ENCODE measurements around the gene SCART1.
"Not testable (repeated sequence)": the region's sequence is repeated elsewhere in the genome, so short reads cannot be mapped to it uniquely, and the experiment has no call there.

The SCART1 gene

GRCh38 chr10:133438711-133439273 lies 15.0 kb upstream of the SCART1 start:
- no peak for DNase-seq

DNA sequence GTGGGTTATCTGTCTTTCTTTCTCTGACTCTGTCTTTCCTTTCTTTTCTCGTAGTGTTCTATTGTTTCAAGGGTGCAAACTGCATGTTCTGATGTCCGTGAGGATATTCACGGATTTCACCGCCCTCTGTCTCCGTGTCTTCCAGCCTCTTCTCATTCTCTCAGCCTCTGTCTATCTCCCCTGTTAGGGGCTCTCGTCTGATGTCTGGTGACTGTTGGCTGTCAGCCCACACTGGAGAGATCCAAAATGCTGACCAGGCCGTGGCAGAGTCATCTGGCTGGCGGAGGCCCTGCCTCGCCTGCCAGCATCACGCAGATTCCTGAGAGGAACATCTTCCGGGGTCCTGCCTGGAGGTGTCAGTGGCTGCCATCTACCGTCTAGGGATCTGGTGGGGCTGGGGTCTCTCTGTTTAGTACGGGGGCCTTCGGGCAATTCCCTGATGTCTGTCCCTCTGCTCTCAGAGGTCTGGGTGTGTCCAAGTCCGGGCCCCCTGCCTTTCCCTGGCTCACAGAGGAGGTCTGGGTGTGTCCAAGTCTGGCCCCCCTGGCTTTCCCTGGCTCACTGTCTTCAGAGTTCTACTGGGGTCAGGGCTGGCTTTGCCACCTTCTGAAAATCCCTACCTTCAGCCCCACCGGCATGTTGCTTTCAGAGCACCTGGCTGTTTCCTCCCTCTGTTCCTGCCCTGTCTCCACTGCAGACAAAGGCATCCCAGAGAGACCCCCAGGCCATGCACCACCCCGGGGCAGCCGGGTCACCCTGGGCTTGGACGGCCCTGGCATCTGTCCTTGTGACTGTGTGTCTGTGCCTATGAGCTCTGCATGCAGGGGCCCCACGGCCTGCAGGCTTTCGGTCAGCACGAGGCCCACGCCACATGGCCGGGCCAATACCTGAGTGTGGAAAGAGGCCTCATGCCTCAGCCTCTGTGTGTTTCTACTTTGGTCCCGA lies 14.0 kb upstream of the SCART1 start:
- no peak for DNase-seq

DNA sequence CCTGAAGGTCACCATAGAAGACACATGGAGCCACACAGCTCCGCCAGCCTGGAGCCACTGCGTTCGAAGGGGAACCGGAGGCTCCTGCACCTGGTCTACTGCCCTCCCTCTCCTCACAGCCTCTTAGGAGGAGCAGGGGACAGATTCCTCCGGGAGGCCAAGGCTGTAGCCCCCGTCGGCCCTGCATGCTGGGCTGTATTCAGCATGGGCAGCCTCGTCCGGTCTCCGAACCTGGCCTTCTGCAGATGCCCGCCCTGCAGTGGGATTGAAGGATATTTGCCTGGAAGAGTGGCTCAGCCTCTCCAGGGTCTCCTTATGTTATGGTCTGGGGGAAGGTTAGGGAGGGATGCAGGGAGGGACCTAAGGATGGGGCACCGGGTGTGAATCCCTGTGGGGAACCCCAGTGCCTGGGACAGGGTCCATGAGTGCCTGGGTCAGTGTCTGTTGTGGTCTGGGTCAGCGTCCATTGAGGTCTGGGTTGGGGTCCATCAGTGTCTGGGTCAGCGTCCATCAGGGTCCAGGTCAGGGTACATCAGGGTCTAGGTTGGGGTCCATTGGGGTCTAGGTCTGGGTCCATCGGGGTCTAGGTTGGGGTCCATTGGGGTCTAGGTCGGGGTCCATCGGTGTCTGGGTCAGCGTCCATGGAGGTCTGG lies 13.0 kb upstream of the SCART1 start:
- no peak for DNase-seq

DNA sequence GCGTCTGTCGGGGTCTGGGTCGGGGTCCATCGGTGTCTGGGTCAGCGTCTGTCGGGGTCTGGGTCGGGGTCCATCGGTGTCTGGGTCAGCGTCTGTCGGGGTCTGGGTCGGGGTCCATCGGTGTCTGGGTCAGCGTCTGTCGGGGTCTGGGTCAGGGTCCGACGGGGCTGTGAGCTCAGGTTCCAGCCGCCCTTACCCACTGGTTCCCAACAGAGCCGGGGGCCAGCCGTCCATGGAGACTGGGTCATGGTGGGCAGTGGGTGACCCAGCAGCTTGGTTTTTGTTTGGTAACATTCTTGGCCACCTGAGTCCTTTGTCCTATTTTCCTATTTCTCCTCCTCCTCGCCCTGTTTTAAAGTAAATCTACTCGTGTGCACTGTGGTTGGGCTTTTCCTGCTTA lies 12.4 kb upstream of the SCART1 start:
- not testable (repeated sequence) for DNase-seq

- DNase-seq = no peak
Observed at GRCh38 chr10:133441780-133442179, 12.0 kb upstream of the SCART1 start.

DNA sequence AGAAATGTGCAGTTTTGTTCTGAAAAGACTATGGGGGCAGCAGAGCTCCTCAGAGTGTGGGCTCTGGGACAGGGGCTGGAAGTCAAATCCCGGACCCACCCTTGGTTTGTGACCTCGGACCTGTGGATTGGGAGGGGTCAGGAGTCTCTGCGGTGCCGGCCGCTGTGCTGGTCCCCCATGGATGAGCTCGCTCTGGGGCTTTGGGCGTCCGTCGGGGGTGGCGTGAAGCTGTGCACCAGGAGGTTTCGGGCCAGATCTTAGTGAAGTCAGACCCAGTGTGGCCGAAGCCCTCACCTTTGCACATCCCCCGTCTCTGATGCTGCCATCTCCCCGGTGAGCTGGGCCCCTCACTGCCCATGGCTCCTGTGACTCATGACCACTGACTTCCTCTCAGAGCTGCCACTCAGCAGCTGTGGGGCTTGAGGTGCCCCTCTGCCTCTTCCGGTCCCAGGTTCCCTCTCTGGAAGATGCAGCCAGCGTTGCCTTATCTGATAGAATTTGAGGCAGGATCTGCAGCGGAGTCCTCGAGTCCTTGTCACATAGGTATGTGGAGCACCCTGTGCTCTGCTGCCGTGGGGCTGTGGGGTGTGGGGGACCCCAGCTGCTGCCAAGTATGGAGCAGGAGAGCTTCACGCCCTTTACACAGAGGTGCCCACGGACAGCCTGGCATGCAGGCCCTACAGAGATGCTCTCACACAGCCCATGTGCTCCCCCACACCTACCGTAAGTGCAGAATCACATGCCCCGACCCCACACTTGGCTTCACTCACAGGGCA lies 11.4 kb upstream of the SCART1 start:
- peak; percentile 45 for DNase-seq

DNA sequence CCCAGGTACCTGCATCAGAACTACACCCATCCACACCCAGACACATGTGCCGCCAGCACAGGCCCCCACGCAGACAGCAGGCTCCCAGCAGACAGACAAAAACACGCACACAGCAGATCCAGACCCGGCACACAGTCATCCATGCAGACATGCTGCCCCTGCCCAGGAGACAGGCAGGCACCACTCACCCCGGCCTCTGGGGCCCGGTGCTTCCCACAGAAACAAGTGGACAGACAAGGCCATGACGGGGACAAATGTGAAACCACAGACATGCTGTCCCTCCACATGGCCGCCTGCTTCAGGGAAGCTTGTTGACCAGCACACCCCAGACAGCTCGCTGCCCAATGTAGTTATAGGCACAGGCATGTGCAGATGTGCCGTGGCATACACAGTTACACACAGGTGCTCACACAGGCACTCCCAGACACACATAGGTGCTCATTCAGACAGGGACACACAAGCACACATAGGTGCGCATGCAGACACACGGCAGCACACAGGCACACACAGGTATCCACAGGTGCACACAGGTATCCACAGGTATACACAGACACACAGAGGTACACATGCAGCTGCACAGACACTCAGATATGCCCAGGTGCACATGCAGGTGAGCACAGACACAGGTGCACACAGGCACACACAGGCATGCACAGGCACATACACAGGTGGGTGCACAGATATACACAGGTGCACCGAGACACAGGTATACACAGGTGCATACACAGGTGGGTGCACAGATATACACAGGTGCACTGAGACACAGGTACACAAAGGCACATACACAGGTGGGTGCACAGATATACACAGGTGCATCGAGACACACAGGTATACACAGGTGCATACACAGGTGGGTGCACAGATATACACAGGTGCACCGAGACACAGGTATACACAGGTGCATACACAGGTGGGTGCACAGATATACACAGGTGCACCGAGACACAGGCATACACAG lies 10.5 kb upstream of the SCART1 start:
- no peak for DNase-seq

DNA sequence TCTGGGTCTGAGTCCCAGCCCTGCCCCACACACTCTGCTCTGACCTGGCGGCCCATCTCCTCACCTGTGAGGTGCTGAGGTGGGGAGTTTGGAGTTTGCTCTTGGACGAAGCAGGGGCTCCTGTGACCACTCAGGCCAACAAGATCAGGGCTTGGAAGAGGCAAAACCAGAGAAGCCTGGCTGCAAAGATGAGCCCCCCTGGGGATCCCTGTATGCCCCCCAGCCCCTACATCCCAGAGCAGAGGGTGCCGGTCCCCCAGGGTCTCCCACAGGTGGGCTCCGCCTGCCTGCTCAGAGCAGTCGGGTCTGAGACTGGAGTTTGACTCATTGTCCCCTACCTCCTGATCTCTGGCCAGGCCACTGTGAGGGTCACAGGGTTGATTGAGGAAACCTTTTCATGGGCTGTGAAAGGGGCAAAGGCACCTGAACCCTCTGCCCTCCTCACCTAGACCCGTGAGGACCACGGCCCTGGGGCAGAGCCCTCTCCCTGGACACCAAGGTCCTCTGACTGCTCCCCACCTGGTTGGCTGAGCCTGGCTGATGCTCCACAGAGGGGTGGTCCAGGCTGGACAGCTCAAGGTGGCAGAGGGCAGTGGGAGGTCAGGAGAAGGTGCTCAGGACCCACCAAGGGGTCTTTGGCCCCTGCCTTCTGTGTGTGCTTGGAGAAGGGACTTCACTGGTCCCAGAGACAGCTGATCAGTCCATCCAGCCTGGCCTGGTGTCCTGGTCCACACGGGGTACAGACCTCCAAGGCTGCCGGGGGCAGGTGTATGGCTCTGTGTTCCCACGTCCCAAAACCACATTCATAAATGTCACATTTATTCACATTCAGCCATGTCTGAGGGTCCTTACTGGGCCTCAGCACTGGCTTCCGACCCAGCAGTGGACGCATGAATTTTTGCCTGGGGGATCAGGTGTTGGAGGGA lies 9.1 kb upstream of the SCART1 start:
- no peak for DNase-seq

DNA sequence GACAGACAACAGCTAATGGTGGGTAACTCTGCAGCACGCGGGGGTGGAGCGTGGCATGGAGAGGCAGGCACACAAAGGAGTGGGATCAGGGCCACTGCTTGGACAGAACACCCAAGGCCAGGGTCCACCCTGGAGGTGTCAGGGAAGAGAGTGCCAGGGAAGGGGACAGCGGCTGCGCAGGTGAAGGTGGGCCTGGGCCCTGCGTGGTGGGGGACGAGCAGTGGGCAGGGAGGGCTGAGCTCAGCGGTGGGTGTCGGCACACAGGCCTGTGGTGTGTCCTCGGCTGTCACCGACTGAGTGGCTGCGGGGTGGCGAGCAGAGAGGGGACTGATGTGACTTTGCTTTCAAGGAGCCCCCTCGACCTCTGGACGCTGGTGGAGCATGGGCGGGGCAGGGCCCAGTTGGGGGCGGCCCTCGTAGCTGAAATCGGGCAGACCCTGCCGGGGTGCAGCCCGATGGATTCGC lies 8.4 kb upstream of the SCART1 start:
- no peak for DNase-seq

DNA sequence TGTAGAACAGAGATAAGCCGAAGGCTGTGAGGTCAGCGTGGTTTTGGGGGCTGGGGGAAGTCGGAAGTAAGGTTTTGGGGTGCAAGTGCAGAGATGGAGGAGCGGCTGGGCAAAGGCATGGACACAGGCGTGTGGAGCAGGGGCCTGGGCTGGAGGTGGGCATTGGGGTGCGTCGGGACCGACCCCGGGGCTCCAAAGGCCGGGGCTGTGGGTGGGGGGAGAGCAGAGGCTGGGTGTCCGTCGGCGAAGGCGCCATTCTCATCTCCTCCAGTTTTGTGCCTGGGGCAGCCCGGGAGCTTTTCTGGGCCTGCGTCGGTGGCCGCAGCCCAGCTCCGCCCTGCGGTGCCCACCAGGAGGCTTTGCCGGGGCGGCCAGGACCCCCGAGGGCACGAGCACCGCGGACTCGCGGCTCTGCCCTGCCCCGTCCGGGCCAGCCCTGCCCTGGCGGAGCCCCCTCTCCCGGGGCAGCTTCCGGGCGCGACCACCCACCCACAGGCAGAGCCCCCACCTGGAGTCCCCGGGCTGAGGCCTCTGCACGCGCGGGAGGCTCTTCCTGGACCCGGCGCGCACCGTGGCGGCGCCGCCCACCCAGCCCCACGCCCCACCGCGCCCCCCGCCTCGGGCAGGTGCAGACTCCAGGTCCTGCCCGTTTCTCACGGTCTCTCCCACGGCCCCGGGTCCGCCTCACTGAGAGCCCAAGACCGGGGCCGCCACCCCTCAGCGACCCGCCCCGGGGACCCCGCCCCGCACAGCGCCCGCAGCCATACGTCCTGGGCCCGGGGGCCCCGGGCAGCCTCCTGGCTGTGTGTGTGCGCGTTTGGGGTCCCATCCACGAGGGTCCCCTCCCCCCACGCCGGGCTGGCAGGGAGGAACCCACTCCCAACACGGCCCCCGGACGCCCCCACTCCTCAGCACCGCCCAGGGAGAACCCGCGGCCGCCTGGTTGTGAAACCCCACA lies 7.7 kb upstream of the SCART1 start:
- DNase-seq = no peak

GRCh38 chr10:133446979-133447378 lies 6.8 kb upstream of the SCART1 start:
- DNase-seq = no peak

- no peak for DNase-seq
Observed at GRCh38 chr10:133448120-133448519, 5.6 kb upstream of the SCART1 start.

GRCh38 chr10:133451346-133451745 lies 2.4 kb upstream of the SCART1 start:
- no peak for DNase-seq

DNA sequence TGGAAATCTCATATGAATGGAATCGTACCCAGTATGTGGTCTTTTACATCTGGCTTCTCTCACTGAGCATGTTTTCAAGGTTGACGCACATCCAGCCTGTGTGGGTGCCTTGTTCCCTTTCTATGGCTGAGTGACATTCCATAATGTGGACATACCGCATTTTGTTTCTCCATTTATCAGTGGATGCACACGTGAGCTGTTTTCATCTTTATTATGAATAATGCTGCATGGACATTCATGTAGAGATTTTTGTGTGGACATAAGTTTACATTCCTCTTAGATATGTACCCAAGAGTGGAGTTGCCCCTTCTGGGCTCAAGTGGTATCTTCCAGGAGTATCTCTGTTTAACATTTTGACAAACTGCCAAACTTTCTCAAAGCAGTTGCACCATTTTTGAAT lies 1.3 kb upstream of the SCART1 start:
- DNase-seq = no peak

- DNase-seq = no peak
Observed at GRCh38 chr10:133454204-133454893, 604 bp downstream of the SCART1 start.

- DNase-seq = no peak
Observed at GRCh38 chr10:133455196-133455595, 1.5 kb downstream of the SCART1 start.

- no peak for DNase-seq
Observed at GRCh38 chr10:133455611-133456031, 1.9 kb downstream of the SCART1 start.

DNA sequence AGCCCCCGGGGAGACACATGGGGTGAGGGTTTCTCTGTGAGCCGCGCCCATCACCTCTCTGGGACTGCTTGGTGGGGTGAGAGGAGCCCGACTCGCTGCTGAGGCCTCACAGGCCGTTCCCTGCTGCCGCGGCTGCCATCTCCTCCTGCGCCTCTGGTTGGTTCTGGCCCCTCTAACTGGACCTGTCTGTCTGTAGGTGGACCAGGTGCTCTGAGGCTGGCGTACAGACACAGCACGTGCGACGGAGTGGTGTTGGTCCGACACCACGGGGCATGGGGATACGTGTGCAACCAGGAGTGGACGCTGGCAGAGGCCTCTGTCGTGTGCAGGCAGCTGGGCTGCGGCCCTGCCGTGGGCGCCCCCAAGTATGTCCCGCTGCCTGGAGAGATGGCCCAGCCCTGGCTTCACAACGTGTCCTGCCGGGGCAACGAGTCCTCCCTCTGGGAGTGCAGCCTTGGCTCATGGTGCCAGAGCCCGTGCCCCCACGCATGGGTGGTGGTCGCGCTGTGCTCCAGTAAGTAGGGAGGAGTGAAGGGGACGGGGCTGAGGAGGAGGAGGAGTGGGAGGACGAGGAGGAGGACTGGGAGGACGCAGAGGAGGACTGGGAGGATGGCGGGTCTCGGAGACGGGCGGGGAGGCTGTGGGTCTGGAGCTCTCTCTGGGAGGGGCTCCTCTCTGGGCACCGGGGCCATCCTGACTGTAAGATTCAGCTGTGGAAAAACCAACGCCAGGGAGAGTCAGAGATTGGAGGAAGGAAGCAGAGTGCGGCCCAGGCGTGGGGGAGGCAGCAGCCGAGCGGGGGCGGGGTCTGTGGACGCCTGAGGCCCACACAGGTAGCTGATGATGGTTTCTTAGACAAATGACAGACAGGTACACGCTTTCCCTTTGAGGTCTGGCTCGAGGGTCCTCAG lies 2.6 kb downstream of the SCART1 start:
- no peak for DNase-seq

Measured in stimulated activated CD8-positive, alpha-beta memory T cell treated with anti-CD3 and anti-CD28 coated beads, Interleukin-4, amount 100 ng/mL, for 48 hours (primary cell).